ENCODE data around the gene NMNAT3. TPM values are rescaled to one million over a fixed set of nuclear protein-coding genes. Genes with fewer than 3 reads are reported as not detected.

NMNAT3 gene
- total RNA-seq, 1 donor from 2014 or later: 0.95 TPM

GRCh38 chr3:139687431-139687830 lies 9.7 kb upstream of the NMNAT3 start:
- H3F3A ChIP-seq (ENCODE audit: low read depth): peaks cover 4% of the 10 kb centered on the region
- H2AFZ ChIP-seq (replicated peaks): no peak overlapping the region
- Mint-ChIP-seq H3K9me3 (peaks cover 3% of the 10 kb centered on the region), H3K27ac (no peak overlapping the region), H3K36me3 (no peaks in the 10 kb centered on the region), H3K4me3 (no peak overlapping the region), H3K4me1 (peaks cover 27% of the 10 kb centered on the region), H3K27me3 (ENCODE audit: insufficient read depth, low read depth) (peaks cover 2% of the 10 kb centered on the region)
- H3K4me3 ChIP-seq: no peak overlapping the region
- H3K9me3 ChIP-seq (ENCODE audit: low read depth): no peaks in the 10 kb centered on the region
- no peak for DNase-seq (ENCODE audit: low spot score)
- H3K27me3 ChIP-seq: no peaks in the 10 kb centered on the region
- no peak overlapping the region for H3K4me2 ChIP-seq
- H4K20me1 ChIP-seq (ENCODE audit: low read depth): no peaks in the 10 kb centered on the region
- H3K27ac ChIP-seq: no peak overlapping the region
- TF ChIP-seq EZH2phosphoT487 (IDR thresholded peaks at IDR 0.05): no peak
- TF ChIP-seq CTCF (IDR thresholded peaks at IDR 0.05): no peak
- TF ChIP-seq EZH2 (IDR thresholded peaks at IDR 0.05): no peak
- H3K79me2 ChIP-seq (ENCODE audit: low read depth): no peaks in the 10 kb centered on the region
- H3K4me1 ChIP-seq: peaks cover 30% of the 10 kb centered on the region
- no peaks in the 10 kb centered on the region for H3K36me3 ChIP-seq
- H3K9ac ChIP-seq: no peak overlapping the region

GRCh38 chr3:139686624-139687023 lies 8.9 kb upstream of the NMNAT3 start:
- H2AFZ ChIP-seq (replicated peaks): no peak overlapping the region
- no peaks in the 10 kb centered on the region for H3K9me3 ChIP-seq (ENCODE audit: low read depth)
- TF ChIP-seq CTCF (IDR thresholded peaks at IDR 0.05): no peak
- no peak for TF ChIP-seq EZH2phosphoT487 (IDR thresholded peaks at IDR 0.05)
- no peak for TF ChIP-seq EZH2 (IDR thresholded peaks at IDR 0.05)
- no peak for DNase-seq (ENCODE audit: low spot score)
- H4K20me1 ChIP-seq (ENCODE audit: low read depth): no peaks in the 10 kb centered on the region
- H3K27me3 ChIP-seq: no peaks in the 10 kb centered on the region
- no peak overlapping the region for H3K4me3 Mint-ChIP-seq
- peaks cover 30% of the 10 kb centered on the region for H3K4me1 ChIP-seq
- no peaks in the 10 kb centered on the region for H3K36me3 ChIP-seq
- no peak overlapping the region for H3K9ac ChIP-seq
- H3K27ac ChIP-seq: no peak overlapping the region
- H3F3A ChIP-seq (ENCODE audit: low read depth): peaks cover 4% of the 10 kb centered on the region
- no peak overlapping the region for H3K27ac Mint-ChIP-seq
- H3K9me3 Mint-ChIP-seq: peaks cover 3% of the 10 kb centered on the region
- no peak overlapping the region for H3K4me2 ChIP-seq
- no peaks in the 10 kb centered on the region for H3K36me3 Mint-ChIP-seq
- H3K4me1 Mint-ChIP-seq: peaks cover 26% of the 10 kb centered on the region
- H3K27me3 Mint-ChIP-seq (ENCODE audit: insufficient read depth, low read depth): peaks cover 1% of the 10 kb centered on the region
- no peak overlapping the region for H3K4me3 ChIP-seq
- H3K79me2 ChIP-seq (ENCODE audit: low read depth): no peaks in the 10 kb centered on the region

GRCh38 chr3:139686206-139686605 lies 8.4 kb upstream of the NMNAT3 start:
- no peak overlapping the region for H3K27ac ChIP-seq
- H3K36me3 Mint-ChIP-seq: no peaks in the 10 kb centered on the region
- no peak overlapping the region for H3K4me3 ChIP-seq
- H3K27me3 ChIP-seq: no peaks in the 10 kb centered on the region
- no peaks in the 10 kb centered on the region for H4K20me1 ChIP-seq (ENCODE audit: low read depth)
- no peaks in the 10 kb centered on the region for H3K79me2 ChIP-seq (ENCODE audit: low read depth)
- no peak for TF ChIP-seq CTCF (IDR thresholded peaks at IDR 0.05)
- TF ChIP-seq EZH2 (IDR thresholded peaks at IDR 0.05): no peak
- TF ChIP-seq EZH2phosphoT487 (IDR thresholded peaks at IDR 0.05): no peak
- H3K27ac Mint-ChIP-seq: no peak overlapping the region
- no peaks in the 10 kb centered on the region for H3K9me3 ChIP-seq (ENCODE audit: low read depth)
- no peaks in the 10 kb centered on the region for H3K36me3 ChIP-seq
- H3K4me3 Mint-ChIP-seq: no peak overlapping the region
- peaks cover 22% of the 10 kb centered on the region for H3K4me1 Mint-ChIP-seq
- peaks cover 3% of the 10 kb centered on the region for H3K9me3 Mint-ChIP-seq
- no peak overlapping the region for H3K9ac ChIP-seq
- peaks cover 3% of the 10 kb centered on the region for H3K27me3 Mint-ChIP-seq (ENCODE audit: insufficient read depth, low read depth)
- no peak overlapping the region for H3K4me2 ChIP-seq
- no peak overlapping the region for H2AFZ ChIP-seq (replicated peaks)
- peaks cover 30% of the 10 kb centered on the region for H3K4me1 ChIP-seq
- DNase-seq (ENCODE audit: low spot score): no peak
- H3F3A ChIP-seq (ENCODE audit: low read depth): peaks cover 4% of the 10 kb centered on the region

Data from neural progenitor cell (in vitro differentiated cells).